HG03520 (cell line): ENCODE data around the gene GPATCH3.
"Not testable (repeated sequence)": the region's sequence is repeated elsewhere in the genome, so short reads cannot be mapped to it uniquely, and the experiment has no call there.

Source experiments
- ATAC-seq: cut with Tn5 transposase; IDR thresholded peaks from one replicate; pipeline ENCODE4 v1.9.1; 2021; ENCODE audit warnings: mild to moderate bottlenecking, moderate library complexity; ENCODE audit not compliant: unreplicated experiment

GPATCH3 gene

GRCh38 chr1:26913754-26914619 is 13.7 kb upstream of the GPATCH3 start, which contains the start of gene NR0B2:
Gene NR0B2 (minus strand): TSS chr1:26913975. CDS start chr1:26913940, 35 bp downstream.
- ATAC-seq, result no peak

- no peak for ATAC-seq
These were observed 13.1 kb upstream of the GPATCH3 start for GRCh38 chr1:26913389-26913753.

GRCh38 chr1:26912147-26912490 is 11.9 kb upstream of the GPATCH3 start:
- ATAC-seq, result no peak

GRCh38 chr1:26911399-26912146 is 11.3 kb upstream of the GPATCH3 start:
- ATAC-seq, result no peak

GRCh38 chr1:26910343-26911160 is 10.3 kb upstream of the GPATCH3 start:
- ATAC-seq, result no peak

- no peak for ATAC-seq
These were observed 9.7 kb upstream of the GPATCH3 start for GRCh38 chr1:26909951-26910342.

GRCh38 chr1:26907071-26907917 is 7.0 kb upstream of the GPATCH3 start:
- no peak for ATAC-seq

GRCh38 chr1:26900815-26901511 is 696 bp upstream of the GPATCH3 start:
- ATAC-seq, result no peak

- no peak for ATAC-seq
These were observed 2.9 kb downstream of the GPATCH3 start for GRCh38 chr1:26897351-26897750.

GRCh38 chr1:26894263-26894662 is 6.0 kb downstream of the GPATCH3 start:
- ATAC-seq, result no peak

GRCh38 chr1:26890467-26890796 is 9.8 kb downstream of the GPATCH3 start:
- ATAC-seq, result peak; percentile 23

GRCh38 chr1:26889551-26890466 is 10.5 kb downstream of the GPATCH3 start, which contains the start of gene GPN2:
Gene GPN2 (minus strand): TSS chr1:26890283. CDS start chr1:26890096, 187 bp downstream.
- peak; percentile 82 for ATAC-seq

GRCh38 chr1:26888231-26888630 is 12.0 kb downstream of the GPATCH3 start:
- ATAC-seq, result no peak

- no peak for ATAC-seq
These were observed 13.1 kb downstream of the GPATCH3 start for GRCh38 chr1:26887125-26887524.

- no peak for ATAC-seq
These were observed 17.4 kb downstream of the GPATCH3 start for GRCh38 chr1:26882696-26883463.

GRCh38 chr1:26881611-26882010 is 18.7 kb downstream of the GPATCH3 start:
- not testable (repeated sequence) for ATAC-seq

GRCh38 chr1:26879793-26880192 is 20.5 kb downstream of the GPATCH3 start:
- no peak for ATAC-seq

- no peak for ATAC-seq
These were observed 22.9 kb downstream of the GPATCH3 start for GRCh38 chr1:26877326-26877725.
